HUES64 (cell line): ENCODE results near the gene DOCK11.
"Not testable (repeated sequence)": the region's sequence is repeated elsewhere in the genome, so short reads cannot be mapped to it uniquely, and the experiment has no call there.

ENCODE experiments used
- H3K27ac ChIP-seq: 2 replicates; pipeline ENCODE4 v1.7.0; 2013; ENCODE audit warnings: low read depth, low read length, inconsistent platforms
- H3K27me3 ChIP-seq: 2 replicates; pipeline ENCODE4 v1.6.1; 2013; ENCODE audit warnings: mild to moderate bottlenecking, low read length; ENCODE audit not compliant: insufficient read depth
- H3K36me3 ChIP-seq: 2 replicates; pipeline ENCODE4 v1.6.1; 2013; ENCODE audit warnings: mild to moderate bottlenecking, low read length; ENCODE audit not compliant: insufficient read depth
- H3K4me1 ChIP-seq: 2 replicates; pipeline ENCODE4 v1.6.1; 2013; ENCODE audit warnings: mild to moderate bottlenecking, low read length, moderate library complexity; ENCODE audit not compliant: insufficient read depth
- H3K4me3 ChIP-seq: 2 replicates; pipeline ENCODE4 v1.5.1; 2013; ENCODE audit warnings: mild to moderate bottlenecking, low read length, moderate library complexity
- H3K9ac ChIP-seq: 2 replicates; pipeline ENCODE4 v1.6.1; 2013; ENCODE audit warnings: mild to moderate bottlenecking, low read depth, low read length
- H3K9me3 ChIP-seq: 2 replicates; pipeline ENCODE4 v1.6.1; 2013; ENCODE audit warnings: low read depth, low read length; ENCODE audit not compliant: insufficient read depth
- WGBS: fragments of 150-250, 120-280 bp; methylation state at CpG from one replicate; pipeline ENCODE4 v1.1.7; 2013; ENCODE audit warnings: missing lambda C conversion rate; 5-methylcytosine and 5-hydroxymethylcytosine counted together

DOCK11 gene

DNA sequence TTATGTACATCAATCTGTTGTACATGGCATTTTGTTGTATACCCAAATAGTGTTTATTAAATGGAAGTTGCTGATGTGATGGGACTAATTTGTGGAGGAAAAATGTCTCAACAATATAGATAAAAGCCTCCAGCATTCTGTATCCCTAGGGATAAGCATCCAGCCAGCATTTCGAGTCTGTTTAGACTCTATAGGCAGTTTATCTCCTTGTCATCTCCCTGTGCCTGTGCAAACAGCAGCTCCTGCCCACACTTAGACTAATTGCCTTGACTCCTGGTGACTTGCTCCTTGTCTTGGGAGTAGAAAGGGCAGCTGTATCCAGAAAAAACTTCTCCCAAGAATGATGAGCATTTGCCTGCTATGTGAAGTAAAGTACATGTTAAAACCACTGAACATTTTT, 83.8 kb downstream of the DOCK11 start:
- Histone ChIP-seq H3K27me3 (no peaks in the 10 kb centered on the region), H3K36me3 (0 out of 2 replicates have a peak, but pooled peaks cover 2% of the 10 kb centered on the region), H3K9me3 (no peaks in the 10 kb centered on the region), H3K9ac (no peak overlapping the region), H3K27ac (no peak overlapping the region), H3K4me1 (no peaks in the 10 kb centered on the region; the same call in 1 of the 2 replicates), H3K4me3 (no peak overlapping the region)
- WGBS, result 73% methylated on average over 1 of the region's 1 CpG

DNA sequence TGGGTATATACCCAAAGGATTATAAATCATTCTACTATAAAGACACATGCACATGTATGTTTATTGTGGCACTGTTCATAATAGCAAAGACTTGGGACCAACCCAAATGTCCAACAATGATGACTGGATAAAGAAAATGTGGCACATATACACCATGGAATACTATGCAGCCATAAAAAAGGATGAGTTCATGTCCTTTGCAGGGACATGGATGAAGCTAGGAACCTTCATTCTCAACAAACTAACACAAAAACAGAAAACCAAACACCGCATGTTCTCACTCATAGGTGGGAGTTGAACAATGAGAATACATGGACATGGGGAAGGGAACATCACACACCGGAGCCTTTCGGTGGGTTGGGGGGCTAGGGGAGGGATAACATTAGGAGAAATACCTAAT, 87.3 kb downstream of the DOCK11 start:
- not testable (repeated sequence) for H3K27ac ChIP-seq, H3K27me3 ChIP-seq, H3K9me3 ChIP-seq, H3K4me3 ChIP-seq, H3K4me1 ChIP-seq, H3K36me3 ChIP-seq, H3K9ac ChIP-seq
- 90% methylated on average over 3 of the region's 3 CpGs for WGBS

DNA sequence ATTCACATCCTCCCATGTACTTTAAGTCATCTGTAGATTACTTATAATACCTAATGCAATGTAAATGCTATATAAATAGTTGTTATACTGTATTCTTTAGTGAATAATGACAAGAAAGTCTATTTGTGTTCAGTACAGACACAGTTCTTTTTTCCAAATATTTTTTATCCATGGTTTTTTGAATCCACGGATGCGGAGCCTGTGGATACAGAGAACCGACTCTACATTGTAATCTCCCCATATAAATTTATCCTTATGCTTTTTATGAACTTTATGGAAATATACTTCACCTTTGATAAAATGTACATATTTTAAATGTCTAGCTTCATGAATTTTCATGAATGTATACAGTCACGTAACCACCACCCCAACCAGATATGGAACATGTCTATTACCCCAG, 88.2 kb downstream of the DOCK11 start:
- no peak overlapping the region for H3K27ac ChIP-seq
- no peak overlapping the region for H3K9ac ChIP-seq
- H3K4me1 ChIP-seq, result no peaks in the 10 kb centered on the region
- H3K4me3 ChIP-seq, result no peak overlapping the region
- 93% methylated on average over 4 of the region's 4 CpGs for WGBS
- H3K36me3 ChIP-seq, result no peaks in the 10 kb centered on the region
- no peaks in the 10 kb centered on the region for H3K9me3 ChIP-seq
- no peaks in the 10 kb centered on the region for H3K27me3 ChIP-seq

DNA sequence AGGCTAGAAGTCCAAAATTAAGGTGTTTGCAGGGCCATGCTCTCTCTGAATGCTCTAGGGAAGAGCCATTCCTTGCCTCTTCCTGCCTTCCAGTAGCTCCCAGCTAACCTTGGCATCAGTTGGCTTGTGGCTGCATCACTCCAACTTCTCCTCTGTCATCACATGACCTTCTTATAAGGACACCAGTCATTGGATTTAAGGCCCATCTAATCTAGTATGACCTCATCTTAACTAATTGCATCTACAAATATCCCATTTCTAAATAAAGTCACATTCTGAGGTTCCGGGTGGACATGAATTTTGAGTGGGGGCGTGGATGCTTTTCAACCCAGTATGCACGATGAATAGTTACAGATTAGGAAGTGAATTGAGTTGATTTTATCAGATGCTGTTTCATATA, 89.7 kb downstream of the DOCK11 start:
- no peaks in the 10 kb centered on the region for H3K9me3 ChIP-seq
- no peak overlapping the region for H3K27ac ChIP-seq
- no peaks in the 10 kb centered on the region for H3K4me1 ChIP-seq
- WGBS, result 87% methylated on average over 3 of the region's 3 CpGs
- no peak overlapping the region for H3K9ac ChIP-seq
- no peak overlapping the region for H3K4me3 ChIP-seq
- no peaks in the 10 kb centered on the region for H3K36me3 ChIP-seq
- H3K27me3 ChIP-seq, result no peaks in the 10 kb centered on the region

DNA sequence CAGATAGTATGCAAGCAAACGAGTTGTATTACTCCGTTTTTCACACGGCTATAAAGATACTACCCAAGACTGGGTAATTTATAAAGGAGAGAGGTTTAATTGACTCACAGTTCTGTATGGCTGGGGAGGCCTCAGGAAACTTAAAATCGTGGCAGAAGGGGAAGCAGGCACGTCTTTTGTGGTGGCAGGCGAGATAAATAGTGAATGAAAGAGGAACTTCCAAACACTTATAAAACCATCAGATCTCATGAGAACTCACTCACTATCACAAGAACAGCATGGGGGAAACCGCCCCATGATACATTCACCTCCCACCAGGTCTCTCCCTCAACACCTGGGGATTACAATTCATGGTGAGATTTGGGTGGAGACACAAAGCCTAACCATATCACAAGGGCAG, 90.6 kb downstream of the DOCK11 start:
- not testable (repeated sequence) for H3K27me3 ChIP-seq, H3K27ac ChIP-seq, H3K4me3 ChIP-seq, H3K9me3 ChIP-seq, H3K9ac ChIP-seq, H3K36me3 ChIP-seq, H3K4me1 ChIP-seq
- WGBS, result 90% methylated on average over 5 of the region's 7 CpGs

DNA sequence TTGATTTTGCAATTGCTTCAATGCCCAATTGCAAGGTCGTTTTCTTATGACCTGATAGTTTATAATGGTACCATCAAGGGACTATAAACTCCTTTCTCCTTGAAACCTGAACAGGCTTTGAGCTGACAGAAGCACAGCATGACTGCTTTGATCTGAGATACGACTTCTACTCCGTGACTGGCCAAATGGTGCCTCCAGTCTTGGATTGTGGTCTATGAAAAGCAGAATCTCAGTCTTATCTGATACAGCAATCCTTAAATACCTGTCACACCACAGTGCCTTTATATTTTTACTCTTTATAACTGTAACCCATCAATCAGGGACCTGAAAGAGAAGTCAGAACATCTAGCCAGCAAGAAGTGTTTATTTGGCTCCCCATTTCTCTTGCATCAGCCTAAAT, 93.1 kb downstream of the DOCK11 start:
- H3K9ac ChIP-seq, result no peak overlapping the region
- H3K4me1 ChIP-seq, result 0 out of 2 replicates have a peak, but pooled peaks cover 2% of the 10 kb centered on the region
- H3K9me3 ChIP-seq, result no peaks in the 10 kb centered on the region
- H3K4me3 ChIP-seq, result no peak overlapping the region
- 0 out of 2 replicates have a peak, but pooled peaks cover 3% of the 10 kb centered on the region for H3K36me3 ChIP-seq
- no peaks in the 10 kb centered on the region for H3K27me3 ChIP-seq
- no peak overlapping the region for H3K27ac ChIP-seq
- 83% methylated on average over 3 of the region's 3 CpGs for WGBS

DNA sequence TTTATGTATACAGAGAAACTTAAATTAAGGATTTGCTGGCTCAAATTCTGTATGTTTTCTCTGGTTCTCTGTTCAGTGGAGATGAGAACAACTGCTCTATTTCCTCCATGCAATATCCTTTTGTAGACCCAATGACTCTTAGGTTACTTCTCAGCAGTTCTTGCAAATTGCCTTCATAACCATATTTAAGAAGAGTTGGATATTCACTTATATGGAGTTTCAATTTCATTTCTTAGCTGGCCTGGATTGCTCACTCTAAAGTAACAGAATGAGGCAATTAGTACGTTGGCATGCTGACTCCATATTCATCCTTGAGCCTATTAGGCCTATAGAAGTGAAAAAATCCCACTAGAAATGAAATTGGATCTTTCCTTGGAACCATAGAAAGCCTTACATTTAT, 93.6 kb downstream of the DOCK11 start:
- Histone ChIP-seq H3K27me3 (no peaks in the 10 kb centered on the region), H3K36me3 (0 out of 2 replicates have a peak, but pooled peaks cover 3% of the 10 kb centered on the region), H3K9me3 (no peaks in the 10 kb centered on the region), H3K4me3 (no peak overlapping the region), H3K9ac (no peak overlapping the region), H3K4me1 (0 out of 2 replicates have a peak, but pooled peaks cover 2% of the 10 kb centered on the region), H3K27ac (no peak overlapping the region)
- WGBS, result no CpG with 5 or more reads among the region's 1 CpG

DNA sequence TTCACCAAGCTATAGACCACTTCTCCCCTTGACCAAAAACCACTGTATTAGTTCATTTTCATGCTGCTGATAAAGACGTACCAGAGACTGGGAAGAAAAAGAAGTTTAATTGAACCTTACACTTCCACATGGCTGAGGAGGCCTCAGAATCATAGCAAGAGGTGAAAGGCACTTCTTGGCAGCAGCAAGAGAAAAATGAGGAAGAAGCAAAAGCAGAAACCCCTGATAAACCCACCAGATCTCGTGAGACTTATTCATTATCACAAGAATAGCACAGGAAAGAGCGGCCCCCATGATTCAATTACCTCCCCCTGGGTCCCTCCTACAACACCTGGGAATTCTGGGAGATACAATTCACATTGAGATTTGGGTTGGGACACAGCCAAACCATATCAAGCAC, 97.8 kb downstream of the DOCK11 start:
- Histone ChIP-seq H3K4me3 (no peak overlapping the region), H3K4me1 (0 out of 2 replicates have a peak, but pooled peaks cover 2% of the 10 kb centered on the region), H3K9me3 (no peaks in the 10 kb centered on the region), H3K27me3 (no peaks in the 10 kb centered on the region), H3K36me3 (0 out of 2 replicates have a peak, but pooled peaks cover 3% of the 10 kb centered on the region), H3K27ac (no peak overlapping the region), H3K9ac (no peak overlapping the region)
- 43% methylated on average over 1 of the region's 3 CpGs for WGBS

DNA sequence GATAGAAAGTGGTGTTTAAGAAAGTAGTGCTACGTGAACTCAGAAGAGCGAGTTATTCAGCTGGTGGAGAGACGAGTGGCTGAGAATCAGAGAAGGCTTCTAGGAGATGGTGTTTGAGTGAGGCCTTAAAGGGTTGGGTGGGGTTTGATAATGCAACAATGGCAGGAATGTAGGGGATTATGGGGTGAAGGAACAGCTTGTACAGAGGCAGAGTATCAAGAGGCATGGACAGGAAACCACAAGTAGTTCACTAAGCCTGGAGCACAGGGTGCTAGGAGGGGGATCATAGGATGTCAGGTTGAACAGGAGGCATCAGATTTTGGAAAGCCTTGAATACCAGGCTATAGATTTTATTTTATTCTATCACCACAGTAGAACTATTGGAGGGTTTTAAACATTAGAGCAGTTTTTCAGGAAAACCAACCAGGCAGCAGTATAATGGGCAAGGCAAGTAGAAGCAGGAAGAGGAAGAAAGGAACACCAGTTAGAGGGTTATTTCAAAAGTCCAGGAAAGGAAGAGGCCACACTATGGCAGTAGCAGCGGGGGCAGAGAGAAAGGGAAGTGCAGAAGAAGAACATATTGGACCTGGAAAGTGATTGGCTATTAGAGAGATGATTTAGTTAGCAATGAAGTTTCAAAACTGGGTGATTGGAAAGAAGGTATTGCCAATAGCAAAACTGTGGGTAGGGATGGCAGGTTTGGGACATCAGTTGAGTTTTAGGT, 99.2 kb downstream of the DOCK11 start:
- no peaks in the 10 kb centered on the region for H3K9me3 ChIP-seq
- WGBS, result 91% methylated on average over 4 of the region's 4 CpGs
- H3K27ac ChIP-seq, result no peak overlapping the region
- H3K4me3 ChIP-seq, result no peak overlapping the region
- no peak overlapping the region for H3K9ac ChIP-seq
- H3K27me3 ChIP-seq, result no peaks in the 10 kb centered on the region
- H3K36me3 ChIP-seq, result 0 out of 2 replicates have a peak, but pooled peaks cover 3% of the 10 kb centered on the region
- H3K4me1 ChIP-seq, result 0 out of 2 replicates have a peak, but pooled peaks cover 2% of the 10 kb centered on the region

DNA sequence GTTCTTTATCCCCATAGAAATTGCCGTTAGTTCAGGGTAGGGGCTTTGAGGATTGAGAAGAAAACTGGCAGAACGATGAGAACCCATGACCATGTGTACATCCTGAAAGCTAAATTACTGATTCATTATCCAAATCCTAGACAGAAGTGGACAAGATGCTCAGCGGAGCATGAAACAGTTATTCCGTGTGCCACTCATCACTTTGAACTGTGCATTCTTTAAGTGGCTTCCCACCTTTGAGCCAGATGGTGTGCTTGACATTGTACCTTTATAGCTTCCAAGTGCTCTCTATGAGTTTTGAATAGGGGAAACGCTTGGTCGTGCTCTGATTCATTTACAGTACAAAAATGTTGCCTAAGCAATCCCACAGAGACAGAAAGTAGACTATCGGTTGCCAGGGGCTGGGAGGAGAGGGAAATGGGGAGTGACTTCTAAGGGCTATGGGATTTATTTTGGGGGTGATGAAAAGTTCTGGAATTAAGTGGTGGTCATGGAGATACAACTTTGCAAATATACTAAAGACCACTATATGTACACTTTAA, 100.0 kb downstream of the DOCK11 start:
- H3K4me3 ChIP-seq, result no peak overlapping the region
- no peak overlapping the region for H3K9ac ChIP-seq
- 95% methylated on average over 6 of the region's 7 CpGs for WGBS
- H3K4me1 ChIP-seq, result 0 out of 2 replicates have a peak, but pooled peaks cover 2% of the 10 kb centered on the region
- H3K27me3 ChIP-seq, result no peaks in the 10 kb centered on the region
- no peak overlapping the region for H3K27ac ChIP-seq
- H3K9me3 ChIP-seq, result no peaks in the 10 kb centered on the region
- H3K36me3 ChIP-seq, result 0 out of 2 replicates have a peak, but pooled peaks cover 3% of the 10 kb centered on the region

DNA sequence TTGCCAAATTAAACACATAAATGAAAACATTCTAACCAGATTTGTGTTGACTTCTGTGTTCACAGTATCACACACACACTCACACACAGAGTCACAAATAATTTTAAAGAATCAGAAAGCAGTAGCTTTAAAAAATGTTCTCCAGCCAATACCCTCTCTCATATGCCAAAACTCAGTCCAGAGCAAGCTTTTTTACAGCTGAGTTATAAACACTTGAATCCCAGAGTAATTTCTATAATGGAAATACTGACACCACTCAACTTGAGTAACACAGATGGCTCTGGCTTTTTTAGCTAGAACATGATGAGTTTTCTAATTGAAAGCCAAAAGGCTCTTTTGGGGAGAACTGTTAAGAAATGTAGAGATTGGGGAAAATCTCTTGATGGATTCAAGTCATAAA, 100.8 kb downstream of the DOCK11 start:
- Histone ChIP-seq H3K27ac (no peak overlapping the region), H3K4me1 (0 out of 2 replicates have a peak, but pooled peaks cover 2% of the 10 kb centered on the region), H3K9ac (no peak overlapping the region), H3K9me3 (no peaks in the 10 kb centered on the region), H3K27me3 (no peaks in the 10 kb centered on the region), H3K4me3 (no peak overlapping the region), H3K36me3 (no peaks in the 10 kb centered on the region)
